ENCODE results near the gene PTGER1. TPM values are rescaled to one million over a fixed set of nuclear protein-coding genes. Genes with fewer than 3 reads are reported as not detected.
A peak's percentile ranks its signal among the peaks of the same experiment; 100 is the strongest.

Gene PTGER1
- total RNA-seq (under 1 TPM in 1 of 10 donors, not detected in 9; 0.17 TPM), polyA plus RNA-seq (under 1 TPM in 1 of 2 donors, not detected in 1; 0.16 TPM)
- long read RNA-seq, donor 1, partial matches to known transcripts: 0 of 1 reads
- long read RNA-seq, donor 1, other reads (novel, unspliced or antisense): 0 of 1 reads
- long read RNA-seq, donor 2: 0 reads
- long read RNA-seq, donor 3: 0 reads

GRCh38 chr19:14475251-14476073 lies at the start of gene PTGER1:
Gene PTGER1 (minus strand): TSS chr19:14475354. CDS start chr19:14474320, 1,034 bp downstream.
- ATAC-seq (peak in 1 of 8 donors; percentile 7), DNase-seq (no peak)
- peak in 7 of 9 donors; percentile 26 to 51 (median 40) for TF ChIP-seq CTCF (IDR thresholded peaks at IDR 0.05)
- Histone ChIP-seq H3K4me1 (peaks cover 11 to 57% (median 33%) of the 10 kb centered on the region in 9 donors), H3K27ac (no peak within 1 kb of the TSS), H3K36me3 (peaks cover 0 to 47% (median 30%) of the 10 kb centered on the region in 9 donors), H3K9me3 (no peaks in the 10 kb centered on the region), H3K27me3 (peaks cover 4 to 39% (median 31%) of the 10 kb centered on the region in 7 donors), H3K4me3 (peak within 1 kb of the TSS in 2 of 10 donors; percentile 13 to 38)
- 17 to 23% methylated on average over 33 of the region's 33 CpGs for WGBS, 2 donors
- intact Hi-C loops (cut with DNase I): loop anchor here in 1 of 10 donors (10.0 kb wide), 1 partner anchor 341 kb away; the partner anchor contains the start of gene ASF1B

- Histone ChIP-seq H3K36me3 (peaks cover 0 to 13% (median 6%) of the 10 kb centered on the region in 9 donors), H3K4me1 (peaks cover 8 to 38% (median 23%) of the 10 kb centered on the region in 9 donors), H3K27ac (peak overlapping the region in 2 of 10 donors; percentile 94 to 100), H3K27me3 (no peaks in the 10 kb centered on the region), H3K4me3 (no peak overlapping the region), H3K9me3 (no peaks in the 10 kb centered on the region)
- intact Hi-C loops (cut with DNase I): no loop called here
- DNase-seq (no peak), ATAC-seq (no peak)
- TF ChIP-seq CTCF (IDR thresholded peaks at IDR 0.05): no peak
- 94 to 97% methylated on average over 4 of the region's 4 CpGs for WGBS, 2 donors
These were observed 45.4 kb upstream of the PTGER1 start for GRCh38 chr19:14520543-14520942.

- Histone ChIP-seq H3K27ac (peak overlapping the region in 5 of 10 donors; percentile 91 to 100 (median 100)), H3K4me1 (peaks cover 13 to 44% (median 28%) of the 10 kb centered on the region in 9 donors), H3K27me3 (no peaks in the 10 kb centered on the region), H3K9me3 (no peaks in the 10 kb centered on the region), H3K36me3 (peaks cover 0 to 19% (median 12%) of the 10 kb centered on the region in 9 donors), H3K4me3 (no peak overlapping the region)
- intact Hi-C loops (cut with DNase I): no loop called here
- WGBS, 2 donors: 44 to 63% methylated on average over 2 of the region's 2 CpGs
- TF ChIP-seq CTCF (IDR thresholded peaks at IDR 0.05): no peak
- no peak for DNase-seq
- ATAC-seq: no peak
These were observed 44.8 kb upstream of the PTGER1 start for GRCh38 chr19:14519860-14520407.

GRCh38 chr19:14519245-14519859 lies 44.2 kb upstream of the PTGER1 start:
- H3K4me3 ChIP-seq: peak overlapping the region in 3 of 10 donors; percentile 81 to 96 (median 87)
- ATAC-seq (no peak), DNase-seq (no peak)
- no peak for TF ChIP-seq CTCF (IDR thresholded peaks at IDR 0.05)
- H3K9me3 ChIP-seq: no peaks in the 10 kb centered on the region
- H3K27ac ChIP-seq: peak overlapping the region; percentile 87 to 100 (median 100)
- H3K4me1 ChIP-seq: peaks cover 15 to 50% (median 34%) of the 10 kb centered on the region in 9 donors
- H3K36me3 ChIP-seq: peaks cover 0 to 25% (median 18%) of the 10 kb centered on the region in 9 donors
- WGBS, 2 donors: 91 to 92% methylated on average over 22 of the region's 22 CpGs
- intact Hi-C loops (cut with DNase I): no loop called here
- H3K27me3 ChIP-seq: no peaks in the 10 kb centered on the region

Data from heart right ventricle (tissue), 16 donors.